ENCODE results near the gene ZNF664. TPM values are rescaled to one million over a fixed set of nuclear protein-coding genes. Genes with fewer than 3 reads are reported as not detected.

The ZNF664 gene
- total RNA-seq, 6 experiments from 2014 or later, result 37.3 to 46.5 (median 43.2) TPM

GRCh38 chr12:124037331-124037730 lies 64.3 kb downstream of the ZNF664 start:
- Histone ChIP-seq H3K36me3 (no peaks in the 10 kb centered on the region), H3K27ac (no peak overlapping the region), H3K27me3 (no peaks in the 10 kb centered on the region), H3K9me3 (no peaks in the 10 kb centered on the region), H3K4me1 (no peaks in the 10 kb centered on the region), H3K4me3 (no peak overlapping the region)
- no peak for DNase-seq
- no peak for ATAC-seq
- TF ChIP-seq CTCF (IDR thresholded peaks at IDR 0.05) (no peak), POLR2A (IDR thresholded peaks at IDR 0.05) (no peak)
- 90% methylated on average over 1 of the region's 1 CpG for WGBS (ENCODE audit: insufficient coverage, low coverage, low lambda C conversion rate, missing lambda C conversion rate)
- intact Hi-C loops (cut with DNase I), result loop anchor here in 1 of 2 donors (10.0 kb wide), 1 partner anchor 727 kb away; no protein-coding TSS in a partner anchor

GRCh38 chr12:124039276-124039675 lies 66.3 kb downstream of the ZNF664 start:
- no peaks in the 10 kb centered on the region for H3K4me1 ChIP-seq
- TF ChIP-seq POLR2A (IDR thresholded peaks at IDR 0.05) (no peak), CTCF (IDR thresholded peaks at IDR 0.05) (no peak)
- WGBS (ENCODE audit: insufficient coverage, low coverage, low lambda C conversion rate, missing lambda C conversion rate), result 48% methylated on average over 3 of the region's 3 CpGs
- H3K4me3 ChIP-seq, result no peak overlapping the region
- H3K9me3 ChIP-seq, result no peaks in the 10 kb centered on the region
- DNase-seq, result no peak
- no peak for ATAC-seq
- H3K27me3 ChIP-seq, result no peaks in the 10 kb centered on the region
- no peaks in the 10 kb centered on the region for H3K36me3 ChIP-seq
- intact Hi-C loops (cut with DNase I), result loop anchor here in 1 of 2 donors (10.0 kb wide), 1 partner anchor 726 kb away; no protein-coding TSS in a partner anchor
- no peak overlapping the region for H3K27ac ChIP-seq

GRCh38 chr12:124040291-124040690 lies 67.3 kb downstream of the ZNF664 start:
- no peaks in the 10 kb centered on the region for H3K4me1 ChIP-seq
- H3K27ac ChIP-seq, result no peak overlapping the region
- TF ChIP-seq POLR2A (IDR thresholded peaks at IDR 0.05) (no peak), CTCF (IDR thresholded peaks at IDR 0.05) (no peak)
- H3K27me3 ChIP-seq, result no peaks in the 10 kb centered on the region
- WGBS (ENCODE audit: insufficient coverage, low coverage, low lambda C conversion rate, missing lambda C conversion rate), result 49% methylated on average over 9 of the region's 10 CpGs
- no peaks in the 10 kb centered on the region for H3K36me3 ChIP-seq
- peak; percentile 38 to 71 (median 64) for ATAC-seq
- no peak overlapping the region for H3K4me3 ChIP-seq
- DNase-seq, result no peak
- H3K9me3 ChIP-seq, result no peaks in the 10 kb centered on the region
- intact Hi-C loops (cut with DNase I), result loop anchor here in 1 of 2 donors (5.0 kb wide), 1 partner anchor 282 kb away; no protein-coding TSS in a partner anchor

GRCh38 chr12:124040737-124041136 lies 67.7 kb downstream of the ZNF664 start:
- no peaks in the 10 kb centered on the region for H3K9me3 ChIP-seq
- H3K4me3 ChIP-seq, result no peak overlapping the region
- TF ChIP-seq CTCF (IDR thresholded peaks at IDR 0.05), result no peak
- no peak for TF ChIP-seq POLR2A (IDR thresholded peaks at IDR 0.05)
- 82% methylated on average over 2 of the region's 2 CpGs for WGBS (ENCODE audit: insufficient coverage, low coverage, low lambda C conversion rate, missing lambda C conversion rate)
- ATAC-seq, result no peak
- H3K27me3 ChIP-seq, result no peaks in the 10 kb centered on the region
- no peak for DNase-seq
- no peaks in the 10 kb centered on the region for H3K4me1 ChIP-seq
- H3K27ac ChIP-seq, result no peak overlapping the region
- no peaks in the 10 kb centered on the region for H3K36me3 ChIP-seq
- intact Hi-C loops (cut with DNase I), result loop anchor here in 1 of 2 donors (5.0 kb wide), 1 partner anchor 282 kb away; no protein-coding TSS in a partner anchor
